ENCODE measurements around the gene UGT1A4. TPM values are rescaled to one million over a fixed set of nuclear protein-coding genes. Genes with fewer than 3 reads are reported as not detected.

UGT1A4 gene
- total RNA-seq, 1 donor from 2014 or later: not detected

DNA sequence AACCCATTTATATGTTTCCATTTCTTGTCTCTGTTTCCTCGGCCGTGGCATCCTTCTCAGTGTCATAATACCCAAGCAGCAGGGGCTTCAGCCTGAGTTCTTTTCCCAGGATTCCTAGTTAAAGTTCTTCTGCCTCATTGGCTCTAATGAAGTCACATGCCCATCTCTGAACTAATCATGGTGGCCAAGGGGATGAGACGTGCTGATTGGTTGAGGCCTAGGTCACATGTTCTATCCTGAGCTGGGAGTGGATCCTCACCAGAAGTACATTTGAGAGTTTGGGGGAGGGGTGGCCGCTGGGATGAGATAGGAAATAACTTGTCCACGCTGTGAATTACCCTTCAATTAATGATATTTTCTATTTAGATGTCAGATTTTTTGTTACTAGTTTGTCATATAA, 9.6 kb upstream of the UGT1A4 start:
- TF ChIP-seq, protein P1, sequence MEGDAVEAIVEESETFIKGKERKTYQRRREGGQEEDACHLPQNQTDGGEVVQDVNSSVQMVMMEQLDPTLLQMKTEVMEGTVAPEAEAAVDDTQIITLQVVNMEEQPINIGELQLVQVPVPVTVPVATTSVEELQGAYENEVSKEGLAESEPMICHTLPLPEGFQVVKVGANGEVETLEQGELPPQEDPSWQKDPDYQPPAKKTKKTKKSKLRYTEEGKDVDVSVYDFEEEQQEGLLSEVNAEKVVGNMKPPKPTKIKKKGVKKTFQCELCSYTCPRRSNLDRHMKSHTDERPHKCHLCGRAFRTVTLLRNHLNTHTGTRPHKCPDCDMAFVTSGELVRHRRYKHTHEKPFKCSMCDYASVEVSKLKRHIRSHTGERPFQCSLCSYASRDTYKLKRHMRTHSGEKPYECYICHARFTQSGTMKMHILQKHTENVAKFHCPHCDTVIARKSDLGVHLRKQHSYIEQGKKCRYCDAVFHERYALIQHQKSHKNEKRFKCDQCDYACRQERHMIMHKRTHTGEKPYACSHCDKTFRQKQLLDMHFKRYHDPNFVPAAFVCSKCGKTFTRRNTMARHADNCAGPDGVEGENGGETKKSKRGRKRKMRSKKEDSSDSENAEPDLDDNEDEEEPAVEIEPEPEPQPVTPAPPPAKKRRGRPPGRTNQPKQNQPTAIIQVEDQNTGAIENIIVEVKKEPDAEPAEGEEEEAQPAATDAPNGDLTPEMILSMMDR (IDR thresholded peaks at IDR 0.05): no peak
- no peaks in the 10 kb centered on the region for H3K27me3 ChIP-seq
- intact Hi-C loops (cut with DNase I): no loop called here
- no peaks in the 10 kb centered on the region for H3K36me3 ChIP-seq
- no peak overlapping the region for H3K4me3 ChIP-seq
- ATAC-seq (no peak), DNase-seq (no peak)
- H3K27ac ChIP-seq: no peak overlapping the region
- H3K4me1 ChIP-seq: no peaks in the 10 kb centered on the region
- no peaks in the 10 kb centered on the region for H3K9me3 ChIP-seq

DNA sequence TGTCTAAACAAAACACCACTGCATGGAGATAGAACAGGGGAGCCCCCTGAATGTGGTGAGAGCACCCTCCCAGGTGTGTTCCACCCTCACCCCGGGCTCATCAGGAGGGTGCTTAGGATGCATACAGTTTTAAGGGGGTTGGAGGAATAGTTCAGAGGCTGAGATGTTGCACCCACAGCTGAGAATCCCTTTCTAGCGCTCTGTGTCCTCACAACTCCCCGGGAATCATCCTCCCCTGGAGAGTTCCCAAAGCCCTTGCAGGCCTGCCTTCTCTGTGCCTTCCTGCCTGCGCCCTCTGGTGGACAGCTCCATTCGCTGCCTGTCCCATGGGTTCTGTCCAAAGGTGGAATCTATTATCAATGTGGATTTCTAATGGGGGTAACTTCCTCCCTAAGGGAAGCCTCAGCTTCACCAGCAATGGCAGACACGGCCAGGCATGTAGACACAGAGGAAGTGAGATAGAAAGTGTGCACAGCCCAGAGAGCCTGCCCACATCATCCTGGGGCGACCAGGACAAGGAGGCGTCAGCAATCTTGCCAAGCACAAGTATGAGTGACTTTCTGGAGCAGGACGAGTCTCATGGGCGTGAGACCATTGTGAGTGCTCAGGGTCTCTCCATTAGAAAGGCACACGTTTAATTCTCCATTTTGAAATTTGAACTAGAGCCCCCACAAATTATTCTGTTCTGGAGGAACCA, 7.1 kb upstream of the UGT1A4 start:
- intact Hi-C loops (cut with DNase I): no loop called here
- Histone ChIP-seq H3K4me1 (no peaks in the 10 kb centered on the region), H3K9me3 (no peaks in the 10 kb centered on the region), H3K27me3 (no peaks in the 10 kb centered on the region), H3K36me3 (no peaks in the 10 kb centered on the region), H3K27ac (no peak overlapping the region), H3K4me3 (no peak overlapping the region)
- ATAC-seq (peak; percentile 95), DNase-seq (peak; percentile 92)
- TF ChIP-seq, protein P1 (IDR thresholded peaks at IDR 0.05): peak; percentile 83

DNA sequence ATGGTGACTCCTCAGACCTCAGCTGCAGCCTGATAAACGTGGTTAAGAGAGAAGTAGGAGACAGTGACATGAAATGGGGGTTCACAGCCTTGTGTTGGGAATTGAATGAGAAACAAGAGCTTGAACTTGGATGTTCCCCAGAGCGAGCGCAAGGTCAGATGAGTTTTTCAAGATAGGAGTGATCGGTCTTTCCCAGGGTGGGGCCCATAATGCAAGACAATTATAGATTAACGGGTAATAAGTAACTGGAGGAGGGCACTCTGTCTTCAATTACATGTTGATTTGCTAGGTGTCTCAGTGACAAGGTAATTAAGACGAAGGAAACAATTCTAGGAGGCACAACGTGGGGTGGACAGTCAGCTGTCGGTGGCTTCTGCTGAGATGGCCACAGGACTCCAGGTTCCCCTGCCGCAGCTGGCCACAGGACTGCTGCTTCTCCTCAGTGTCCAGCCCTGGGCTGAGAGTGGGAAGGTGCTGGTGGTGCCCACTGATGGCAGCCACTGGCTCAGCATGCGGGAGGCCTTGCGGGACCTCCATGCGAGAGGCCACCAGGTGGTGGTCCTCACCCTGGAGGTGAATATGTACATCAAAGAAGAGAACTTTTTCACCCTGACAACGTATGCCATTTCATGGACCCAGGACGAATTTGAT, 5.8 kb upstream of the UGT1A4 start, which contains the start of gene UGT1A5:
TSS of gene UGT1A5 (plus strand) at position 297 of the 651 bp plus-strand sequence. CDS start at position 382, 85 bp downstream.
- Histone ChIP-seq H3K27me3 (no peaks in the 10 kb centered on the region), H3K4me1 (no peaks in the 10 kb centered on the region), H3K9me3 (no peaks in the 10 kb centered on the region), H3K36me3 (no peaks in the 10 kb centered on the region), H3K27ac (no peak within 1 kb of the TSS), H3K4me3 (no peak within 1 kb of the TSS)
- intact Hi-C loops (cut with DNase I): no loop called here
- TF ChIP-seq, protein P1 (IDR thresholded peaks at IDR 0.05): no peak
- ATAC-seq (no peak), DNase-seq (no peak)

DNA sequence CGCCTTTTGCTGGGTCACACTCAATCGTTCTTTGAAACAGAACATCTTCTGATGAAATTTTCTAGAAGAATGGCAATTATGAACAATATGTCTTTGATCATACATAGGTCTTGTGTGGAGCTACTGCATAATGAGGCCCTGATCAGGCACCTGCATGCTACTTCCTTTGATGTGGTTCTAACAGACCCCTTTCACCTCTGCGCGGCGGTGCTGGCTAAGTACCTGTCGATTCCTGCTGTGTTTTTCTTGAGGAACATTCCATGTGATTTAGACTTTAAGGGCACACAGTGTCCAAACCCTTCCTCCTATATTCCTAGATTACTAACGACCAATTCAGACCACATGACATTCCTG, 5.3 kb upstream of the UGT1A4 start:
- Histone ChIP-seq H3K4me3 (no peak overlapping the region), H3K9me3 (no peaks in the 10 kb centered on the region), H3K4me1 (no peaks in the 10 kb centered on the region), H3K27me3 (no peaks in the 10 kb centered on the region), H3K27ac (no peak overlapping the region), H3K36me3 (no peaks in the 10 kb centered on the region)
- TF ChIP-seq, protein P1 (IDR thresholded peaks at IDR 0.05): no peak
- ATAC-seq (no peak), DNase-seq (no peak)
- intact Hi-C loops (cut with DNase I): no loop called here

DNA sequence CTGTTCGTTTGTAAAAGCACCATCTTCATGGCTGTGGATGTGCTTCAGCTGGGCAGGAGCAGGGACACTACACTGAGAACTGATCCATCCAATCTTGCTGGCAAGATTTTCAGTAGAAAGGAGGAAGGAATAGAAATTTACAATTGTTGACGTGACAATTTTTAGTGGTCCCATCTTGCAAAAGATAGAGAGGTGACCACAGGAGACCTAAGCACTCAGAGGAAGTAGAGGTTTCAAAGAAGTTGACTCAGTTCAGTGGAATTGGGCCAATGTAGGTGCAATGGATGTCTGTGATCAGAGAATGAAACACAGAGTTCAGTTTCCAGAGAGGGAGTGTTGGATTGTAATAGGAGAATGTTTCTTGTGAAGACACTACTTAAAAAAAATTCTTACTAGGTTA, 4.4 kb upstream of the UGT1A4 start:
- no peak overlapping the region for H3K4me3 ChIP-seq
- H3K36me3 ChIP-seq: no peaks in the 10 kb centered on the region
- H3K9me3 ChIP-seq: no peaks in the 10 kb centered on the region
- TF ChIP-seq, protein P1 (IDR thresholded peaks at IDR 0.05): no peak
- DNase-seq (no peak), ATAC-seq (no peak)
- intact Hi-C loops (cut with DNase I): no loop called here
- no peaks in the 10 kb centered on the region for H3K4me1 ChIP-seq
- H3K27me3 ChIP-seq: no peaks in the 10 kb centered on the region
- H3K27ac ChIP-seq: no peak overlapping the region

Measured in upper lobe of right lung (tissue), 1 donor.